Measurements from ENCODE around the gene CNPY3. TPM values are rescaled to one million over a fixed set of nuclear protein-coding genes. Genes with fewer than 3 reads are reported as not detected.
"Not testable (repeated sequence)": the region's sequence is repeated elsewhere in the genome, so short reads cannot be mapped to it uniquely, and the experiment has no call there.

Gene CNPY3
- total RNA-seq, 1 donor from 2014 or later, result 56.5 TPM

DNA sequence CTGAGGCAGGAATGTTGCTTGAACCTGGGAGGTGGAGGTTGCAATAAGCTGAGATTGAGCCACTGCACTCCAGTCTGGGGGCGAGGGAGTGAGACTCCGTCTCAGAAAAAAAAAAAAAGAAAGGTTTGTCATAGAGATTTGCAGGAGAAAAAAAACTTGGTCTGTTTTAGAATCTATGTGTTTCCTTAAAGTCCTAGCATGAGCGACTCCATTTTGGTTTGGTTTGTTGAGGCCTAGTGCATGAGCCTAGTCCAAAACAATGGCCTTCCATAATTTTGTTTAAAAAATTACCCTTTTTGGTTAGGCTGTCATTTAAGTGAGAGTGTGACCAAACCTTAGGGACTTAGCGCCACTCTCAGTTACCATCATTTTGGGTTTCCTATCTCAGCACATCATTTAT lies 23.1 kb downstream of the CNPY3 start:
- Histone ChIP-seq H3K4me3 (ENCODE audit: low read depth, low read length) (no peak overlapping the region), H3K27me3 (ENCODE audit: control insufficient read depth, insufficient read depth, low read length) (no peaks in the 10 kb centered on the region), H3K36me3 (ENCODE audit: control insufficient read depth, insufficient read depth, low read length) (no peaks in the 10 kb centered on the region)
- TF ChIP-seq, protein P1, sequence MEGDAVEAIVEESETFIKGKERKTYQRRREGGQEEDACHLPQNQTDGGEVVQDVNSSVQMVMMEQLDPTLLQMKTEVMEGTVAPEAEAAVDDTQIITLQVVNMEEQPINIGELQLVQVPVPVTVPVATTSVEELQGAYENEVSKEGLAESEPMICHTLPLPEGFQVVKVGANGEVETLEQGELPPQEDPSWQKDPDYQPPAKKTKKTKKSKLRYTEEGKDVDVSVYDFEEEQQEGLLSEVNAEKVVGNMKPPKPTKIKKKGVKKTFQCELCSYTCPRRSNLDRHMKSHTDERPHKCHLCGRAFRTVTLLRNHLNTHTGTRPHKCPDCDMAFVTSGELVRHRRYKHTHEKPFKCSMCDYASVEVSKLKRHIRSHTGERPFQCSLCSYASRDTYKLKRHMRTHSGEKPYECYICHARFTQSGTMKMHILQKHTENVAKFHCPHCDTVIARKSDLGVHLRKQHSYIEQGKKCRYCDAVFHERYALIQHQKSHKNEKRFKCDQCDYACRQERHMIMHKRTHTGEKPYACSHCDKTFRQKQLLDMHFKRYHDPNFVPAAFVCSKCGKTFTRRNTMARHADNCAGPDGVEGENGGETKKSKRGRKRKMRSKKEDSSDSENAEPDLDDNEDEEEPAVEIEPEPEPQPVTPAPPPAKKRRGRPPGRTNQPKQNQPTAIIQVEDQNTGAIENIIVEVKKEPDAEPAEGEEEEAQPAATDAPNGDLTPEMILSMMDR (IDR thresholded peaks at IDR 0.05; ENCODE audit: insufficient read depth, low read length, poor library complexity, severe bottlenecking), result no peak
- no peak for DNase-seq (ENCODE audit: low read depth)

DNA sequence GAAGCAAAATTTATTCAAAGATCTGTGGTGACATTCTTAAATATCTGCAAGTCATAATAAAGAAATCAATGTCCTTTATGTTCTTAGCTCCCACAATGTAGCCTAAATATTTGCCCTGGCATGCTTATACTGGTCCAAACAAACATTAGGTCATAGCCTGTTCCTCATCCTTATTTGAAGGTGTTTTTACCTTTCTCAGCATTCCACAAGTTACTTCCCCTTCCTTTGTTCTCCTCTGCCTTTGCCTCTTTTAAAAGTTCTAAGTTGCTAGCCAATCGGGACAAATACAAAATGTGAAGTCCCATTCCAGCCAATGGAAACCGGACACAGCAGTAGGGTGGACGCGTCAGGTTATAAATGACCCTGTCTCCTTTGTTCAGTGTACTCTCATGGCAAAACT lies 25.1 kb downstream of the CNPY3 start:
- not testable (repeated sequence) for H3K36me3 ChIP-seq (ENCODE audit: control insufficient read depth, insufficient read depth, low read length); H3K4me3 ChIP-seq (ENCODE audit: low read depth, low read length); DNase-seq (ENCODE audit: low read depth); H3K27me3 ChIP-seq (ENCODE audit: control insufficient read depth, insufficient read depth, low read length)

DNA sequence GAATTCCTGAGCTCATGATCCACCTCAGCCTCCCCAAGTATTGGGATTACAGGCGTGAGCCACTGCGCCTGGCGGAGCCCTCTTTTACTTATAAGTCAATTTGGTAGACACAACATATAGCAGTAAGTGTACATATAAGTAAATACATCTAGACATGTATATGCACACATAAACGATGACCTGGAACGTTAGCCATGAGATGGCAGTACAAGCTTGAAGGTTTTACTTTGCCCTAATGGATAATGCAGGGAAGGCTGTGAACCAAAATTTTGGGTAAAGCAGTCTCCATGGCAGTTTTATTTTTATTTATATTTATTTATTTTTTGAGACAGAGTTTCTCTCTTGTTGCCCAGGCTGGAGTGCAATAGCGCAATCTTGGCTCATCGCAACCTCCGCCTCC lies 28.8 kb downstream of the CNPY3 start:
- peaks cover 3% of the 10 kb centered on the region for H3K27me3 ChIP-seq (ENCODE audit: control insufficient read depth, insufficient read depth, low read length)
- no peaks in the 10 kb centered on the region for H3K36me3 ChIP-seq (ENCODE audit: control insufficient read depth, insufficient read depth, low read length)
- no peak for DNase-seq (ENCODE audit: low read depth)
- TF ChIP-seq, protein P1 (IDR thresholded peaks at IDR 0.05; ENCODE audit: insufficient read depth, low read length, poor library complexity, severe bottlenecking), result no peak
- no peak overlapping the region for H3K4me3 ChIP-seq (ENCODE audit: low read depth, low read length)

DNA sequence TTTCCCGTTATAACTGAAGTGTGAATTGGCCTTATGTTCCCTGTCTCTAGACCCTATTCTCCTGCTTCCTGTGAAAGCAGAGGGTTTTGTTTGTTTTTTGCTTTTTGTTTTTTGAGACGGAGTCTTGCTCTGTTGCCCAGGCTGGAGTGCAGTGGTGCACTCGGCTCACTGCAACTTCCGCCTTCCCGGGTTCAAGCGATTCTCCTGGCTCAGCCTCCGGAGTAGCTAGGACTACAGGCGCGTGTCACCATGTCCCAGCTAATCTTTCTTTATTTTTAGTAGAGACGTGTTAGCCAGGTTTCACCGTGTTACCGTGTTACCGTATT lies 30.6 kb downstream of the CNPY3 start:
- no peak for DNase-seq (ENCODE audit: low read depth)
- TF ChIP-seq, protein P1 (IDR thresholded peaks at IDR 0.05; ENCODE audit: insufficient read depth, low read length, poor library complexity, severe bottlenecking), result no peak
- H3K27me3 ChIP-seq (ENCODE audit: control insufficient read depth, insufficient read depth, low read length), result peaks cover 3% of the 10 kb centered on the region
- H3K4me3 ChIP-seq (ENCODE audit: low read depth, low read length), result peak overlapping the region; percentile 48
- no peaks in the 10 kb centered on the region for H3K36me3 ChIP-seq (ENCODE audit: control insufficient read depth, insufficient read depth, low read length)

DNA sequence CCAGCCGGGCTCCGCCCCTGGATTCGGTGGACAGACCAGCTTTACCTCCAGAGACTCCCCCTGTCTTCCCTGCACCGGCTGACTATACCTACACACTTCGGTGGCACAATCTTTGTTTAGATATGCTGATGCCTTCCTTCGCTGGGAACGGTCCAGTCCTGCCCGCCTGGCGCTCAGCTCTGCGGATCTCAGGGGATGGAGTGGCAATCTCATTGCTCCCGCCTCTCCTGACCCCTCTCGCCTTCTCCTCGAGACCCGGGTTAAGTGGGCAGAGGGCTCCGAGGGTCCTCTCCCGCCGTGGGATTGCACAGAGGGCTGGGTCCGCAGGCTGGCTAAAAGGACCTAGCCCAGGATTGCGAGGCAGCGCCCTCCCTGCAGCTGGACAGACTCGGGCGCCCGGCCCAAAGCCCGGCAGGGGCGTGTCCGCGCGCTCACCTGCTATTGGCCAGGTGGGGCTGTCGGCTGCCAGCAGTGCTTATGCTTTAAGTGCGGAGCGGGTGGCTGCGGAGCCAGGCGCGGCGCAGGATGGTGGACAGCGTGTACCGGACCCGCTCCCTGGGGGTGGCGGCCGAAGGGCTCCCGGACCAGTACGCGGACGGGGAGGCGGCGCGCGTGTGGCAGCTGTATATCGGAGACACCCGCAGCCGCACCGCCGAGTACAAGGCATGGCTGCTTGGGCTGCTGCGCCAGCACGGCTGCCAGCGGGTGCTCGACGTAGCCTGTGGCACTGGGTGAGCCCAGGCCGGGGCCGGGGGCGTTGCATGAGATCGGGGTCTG lies 31.2 kb downstream of the CNPY3 start, which contains the start of gene GNMT:
Gene GNMT, plus strand, starts transcription at position 512 of the 777 bp plus-strand sequence. Its CDS starts 14 bp downstream, at position 526.
- H3K4me3 ChIP-seq (ENCODE audit: low read depth, low read length), result peak within 1 kb of the TSS; percentile 48
- DNase-seq (ENCODE audit: low read depth), result no peak
- TF ChIP-seq, protein P1 (IDR thresholded peaks at IDR 0.05; ENCODE audit: insufficient read depth, low read length, poor library complexity, severe bottlenecking), result peak; percentile 1
- H3K36me3 ChIP-seq (ENCODE audit: control insufficient read depth, insufficient read depth, low read length), result no peaks in the 10 kb centered on the region
- peaks cover 3% of the 10 kb centered on the region for H3K27me3 ChIP-seq (ENCODE audit: control insufficient read depth, insufficient read depth, low read length)

DNA sequence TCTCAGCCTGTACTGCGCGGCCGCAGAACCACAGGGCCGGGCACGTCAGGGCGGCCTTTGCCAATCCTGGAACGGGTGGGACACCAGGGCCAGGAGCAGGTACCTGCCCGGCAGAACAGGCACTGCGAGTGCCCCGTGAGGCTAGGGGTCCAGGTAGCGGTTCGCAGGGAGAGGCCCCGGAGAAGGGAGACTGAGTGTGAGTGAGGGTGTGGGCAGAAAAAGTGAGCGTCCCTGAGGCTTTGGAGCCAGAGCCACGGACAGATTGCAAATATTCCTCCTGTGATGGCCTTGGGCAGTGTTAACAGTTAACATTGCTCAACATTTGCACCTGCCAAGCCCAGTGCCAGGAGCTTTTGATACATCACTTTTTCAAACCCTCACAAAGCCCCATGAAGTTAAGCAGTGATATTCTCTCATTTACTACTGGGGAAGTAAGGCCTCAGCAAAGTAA lies 31.8 kb downstream of the CNPY3 start:
- Histone ChIP-seq H3K36me3 (ENCODE audit: control insufficient read depth, insufficient read depth, low read length) (no peaks in the 10 kb centered on the region), H3K27me3 (ENCODE audit: control insufficient read depth, insufficient read depth, low read length) (peaks cover 3% of the 10 kb centered on the region), H3K4me3 (ENCODE audit: low read depth, low read length) (peak overlapping the region; percentile 48)
- no peak for DNase-seq (ENCODE audit: low read depth)
- TF ChIP-seq, protein P1 (IDR thresholded peaks at IDR 0.05; ENCODE audit: insufficient read depth, low read length, poor library complexity, severe bottlenecking), result no peak

Measured in kidney epithelial cell (primary cell).